Neural cell (in vitro differentiated cells): ENCODE results near the gene COL5A1.

Experiments
- EP300 ChIP-seq: fragments of 450-650 bp; conservative IDR thresholded peaks from 2 replicates; pipeline ENCODE4 v1.6.1; 2014; ENCODE audit warnings: antibody characterized with exemption, mild to moderate bottlenecking, moderate library complexity; ENCODE audit not compliant: poor library complexity, severe bottlenecking
- EZH2 ChIP-seq: fragments of 200-600, 300-800 bp; shearing (Covaris generic), sonication (generic); IDR thresholded peaks from 2 replicates; pipeline ENCODE4 v1.6.1; 2014; ENCODE audit warnings: antibody characterized with exemption, low read length, borderline replicate concordance, mild to moderate bottlenecking; ENCODE audit not compliant: insufficient read depth, poor library complexity, severe bottlenecking
- POLR2AphosphoS5 ChIP-seq: IDR thresholded peaks from 2 replicates; pipeline ENCODE4 v1.6.1; 2012
- RAD21 ChIP-seq: fragments of 450-650 bp; conservative IDR thresholded peaks from 2 replicates; pipeline ENCODE4 v1.6.1; 2014; ENCODE audit warnings: antibody characterized with exemption, mild to moderate bottlenecking, moderate library complexity
- TF ChIP-seq, protein P1 (sequence below): fragments of 450-650 bp; IDR thresholded peaks from 2 replicates; pipeline ENCODE4 v1.5.1; 2014; ENCODE audit warnings: antibody characterized with exemption, mild to moderate bottlenecking, moderate library complexity; ENCODE audit not compliant: poor library complexity, severe bottlenecking
- TF ChIP-seq, protein P2 (sequence below): IDR thresholded peaks from 2 replicates; pipeline ENCODE4 v1.6.1; 2012; ENCODE audit warnings: borderline replicate concordance

DNA sequence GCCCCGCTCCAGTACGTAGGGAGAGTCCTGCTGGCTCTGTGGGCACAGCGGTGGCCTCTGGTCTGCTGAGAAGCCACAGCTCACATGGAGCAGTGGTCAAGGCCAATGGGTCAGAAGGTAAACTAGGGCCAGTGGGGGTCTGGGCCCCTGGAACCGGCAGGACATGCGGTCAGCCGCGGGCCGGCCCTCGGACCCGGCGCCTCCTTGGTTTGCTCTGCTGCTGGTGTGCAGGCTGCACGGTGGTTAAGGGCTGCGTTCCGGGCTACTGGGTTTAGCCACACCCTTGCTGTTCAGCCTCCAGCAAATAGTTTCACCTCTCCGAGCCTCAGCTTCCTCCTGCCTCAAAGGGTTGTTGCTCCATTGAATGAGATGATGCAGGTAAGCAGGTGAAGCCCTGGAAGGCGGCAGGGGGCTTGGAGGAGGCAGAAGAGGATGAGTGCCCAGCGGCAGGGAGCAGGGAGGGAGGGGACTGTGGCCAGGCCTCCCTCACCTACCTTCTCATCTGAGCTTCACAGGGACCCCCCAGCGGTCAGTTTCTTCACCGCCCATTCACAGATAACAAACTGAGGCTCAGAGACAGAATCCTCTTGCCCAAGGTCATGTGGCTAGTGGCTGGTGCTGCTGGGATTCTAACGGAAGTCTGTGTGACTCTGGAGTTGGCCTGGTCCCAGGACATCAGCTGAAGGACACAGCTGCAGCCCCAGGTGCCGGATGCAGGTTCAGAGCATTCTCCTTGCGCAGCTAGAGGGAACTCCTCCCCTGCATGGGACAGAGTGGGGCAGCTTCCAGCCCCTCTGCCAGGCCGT lies 3.7 kb upstream of the COL5A1 start:
- TF ChIP-seq, protein P1, sequence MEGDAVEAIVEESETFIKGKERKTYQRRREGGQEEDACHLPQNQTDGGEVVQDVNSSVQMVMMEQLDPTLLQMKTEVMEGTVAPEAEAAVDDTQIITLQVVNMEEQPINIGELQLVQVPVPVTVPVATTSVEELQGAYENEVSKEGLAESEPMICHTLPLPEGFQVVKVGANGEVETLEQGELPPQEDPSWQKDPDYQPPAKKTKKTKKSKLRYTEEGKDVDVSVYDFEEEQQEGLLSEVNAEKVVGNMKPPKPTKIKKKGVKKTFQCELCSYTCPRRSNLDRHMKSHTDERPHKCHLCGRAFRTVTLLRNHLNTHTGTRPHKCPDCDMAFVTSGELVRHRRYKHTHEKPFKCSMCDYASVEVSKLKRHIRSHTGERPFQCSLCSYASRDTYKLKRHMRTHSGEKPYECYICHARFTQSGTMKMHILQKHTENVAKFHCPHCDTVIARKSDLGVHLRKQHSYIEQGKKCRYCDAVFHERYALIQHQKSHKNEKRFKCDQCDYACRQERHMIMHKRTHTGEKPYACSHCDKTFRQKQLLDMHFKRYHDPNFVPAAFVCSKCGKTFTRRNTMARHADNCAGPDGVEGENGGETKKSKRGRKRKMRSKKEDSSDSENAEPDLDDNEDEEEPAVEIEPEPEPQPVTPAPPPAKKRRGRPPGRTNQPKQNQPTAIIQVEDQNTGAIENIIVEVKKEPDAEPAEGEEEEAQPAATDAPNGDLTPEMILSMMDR: no peak
- TF ChIP-seq EP300 (no peak), EZH2 (no peak), POLR2AphosphoS5 (no peak), RAD21 (no peak)
- TF ChIP-seq, protein P2, sequence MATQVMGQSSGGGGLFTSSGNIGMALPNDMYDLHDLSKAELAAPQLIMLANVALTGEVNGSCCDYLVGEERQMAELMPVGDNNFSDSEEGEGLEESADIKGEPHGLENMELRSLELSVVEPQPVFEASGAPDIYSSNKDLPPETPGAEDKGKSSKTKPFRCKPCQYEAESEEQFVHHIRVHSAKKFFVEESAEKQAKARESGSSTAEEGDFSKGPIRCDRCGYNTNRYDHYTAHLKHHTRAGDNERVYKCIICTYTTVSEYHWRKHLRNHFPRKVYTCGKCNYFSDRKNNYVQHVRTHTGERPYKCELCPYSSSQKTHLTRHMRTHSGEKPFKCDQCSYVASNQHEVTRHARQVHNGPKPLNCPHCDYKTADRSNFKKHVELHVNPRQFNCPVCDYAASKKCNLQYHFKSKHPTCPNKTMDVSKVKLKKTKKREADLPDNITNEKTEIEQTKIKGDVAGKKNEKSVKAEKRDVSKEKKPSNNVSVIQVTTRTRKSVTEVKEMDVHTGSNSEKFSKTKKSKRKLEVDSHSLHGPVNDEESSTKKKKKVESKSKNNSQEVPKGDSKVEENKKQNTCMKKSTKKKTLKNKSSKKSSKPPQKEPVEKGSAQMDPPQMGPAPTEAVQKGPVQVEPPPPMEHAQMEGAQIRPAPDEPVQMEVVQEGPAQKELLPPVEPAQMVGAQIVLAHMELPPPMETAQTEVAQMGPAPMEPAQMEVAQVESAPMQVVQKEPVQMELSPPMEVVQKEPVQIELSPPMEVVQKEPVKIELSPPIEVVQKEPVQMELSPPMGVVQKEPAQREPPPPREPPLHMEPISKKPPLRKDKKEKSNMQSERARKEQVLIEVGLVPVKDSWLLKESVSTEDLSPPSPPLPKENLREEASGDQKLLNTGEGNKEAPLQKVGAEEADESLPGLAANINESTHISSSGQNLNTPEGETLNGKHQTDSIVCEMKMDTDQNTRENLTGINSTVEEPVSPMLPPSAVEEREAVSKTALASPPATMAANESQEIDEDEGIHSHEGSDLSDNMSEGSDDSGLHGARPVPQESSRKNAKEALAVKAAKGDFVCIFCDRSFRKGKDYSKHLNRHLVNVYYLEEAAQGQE: no peak
